ENCODE results near the gene IL34.

GRCh38 chr16:70694868-70695218 lies 48.5 kb downstream of the IL34 start:
- no peak for TF ChIP-seq ARNTL (CRISPR knock-in tag; IDR thresholded peaks at IDR 0.05; ENCODE audit: borderline replicate concordance, low read depth)
- no peak for TF ChIP-seq ESRRG (CRISPR knock-in tag; IDR thresholded peaks at IDR 0.05)
- no peak for TF ChIP-seq PATZ1 (CRISPR knock-in tag; IDR thresholded peaks at IDR 0.05; ENCODE audit: borderline replicate concordance)
- no peak for TF ChIP-seq ZFP3 (CRISPR knock-in tag; IDR thresholded peaks at IDR 0.05)
- no peak for TF ChIP-seq CSRNP3 (CRISPR knock-in tag; IDR thresholded peaks at IDR 0.05)
- TF ChIP-seq POU6F1 (CRISPR knock-in tag; IDR thresholded peaks at IDR 0.05; ENCODE audit: borderline replicate concordance, low read depth): no peak
- no peak for TF ChIP-seq CREB5 (CRISPR knock-in tag; IDR thresholded peaks at IDR 0.05; ENCODE audit: low read depth)
- TF ChIP-seq GLIS3 (CRISPR knock-in tag; IDR thresholded peaks at IDR 0.05): no peak
- TF ChIP-seq TCF4 (CRISPR knock-in tag; IDR thresholded peaks at IDR 0.05; ENCODE audit: borderline replicate concordance): no peak

All from SK-N-SH treated with all-trans-retinoic acid at 6 μM for 48 hours (cell line).